Uterus (tissue), 2 donors: ENCODE data around the gene CD99.
"Not testable (repeated sequence)": the region's sequence is repeated elsewhere in the genome, so short reads cannot be mapped to it uniquely, and the experiment has no call there.

ENCODE experiments used
- POLR2A ChIP-seq, 2 donors: fragments of 450-650 bp; IDR thresholded peaks; one replicate each; pipeline ENCODE4 v1.6.1; 2016; ENCODE audit warnings: antibody characterized with exemption in 2 of 2, mild to moderate bottlenecking in 1 of 2, moderate library complexity in 1 of 2
- TF ChIP-seq, protein P1 (sequence below), 4 experiments: fragments of 200-600 bp in 2 of 4; fragments of 450-650 bp in 2 of 4; sonication (generic) in 2 of 4; IDR thresholded peaks; one replicate each; pipeline ENCODE4 v1.5.1; 2016 to 2019; ENCODE audit warnings: antibody characterized with exemption in 4 of 4, mild to moderate bottlenecking in 2 of 4, moderate library complexity in 1 of 4

DNA sequence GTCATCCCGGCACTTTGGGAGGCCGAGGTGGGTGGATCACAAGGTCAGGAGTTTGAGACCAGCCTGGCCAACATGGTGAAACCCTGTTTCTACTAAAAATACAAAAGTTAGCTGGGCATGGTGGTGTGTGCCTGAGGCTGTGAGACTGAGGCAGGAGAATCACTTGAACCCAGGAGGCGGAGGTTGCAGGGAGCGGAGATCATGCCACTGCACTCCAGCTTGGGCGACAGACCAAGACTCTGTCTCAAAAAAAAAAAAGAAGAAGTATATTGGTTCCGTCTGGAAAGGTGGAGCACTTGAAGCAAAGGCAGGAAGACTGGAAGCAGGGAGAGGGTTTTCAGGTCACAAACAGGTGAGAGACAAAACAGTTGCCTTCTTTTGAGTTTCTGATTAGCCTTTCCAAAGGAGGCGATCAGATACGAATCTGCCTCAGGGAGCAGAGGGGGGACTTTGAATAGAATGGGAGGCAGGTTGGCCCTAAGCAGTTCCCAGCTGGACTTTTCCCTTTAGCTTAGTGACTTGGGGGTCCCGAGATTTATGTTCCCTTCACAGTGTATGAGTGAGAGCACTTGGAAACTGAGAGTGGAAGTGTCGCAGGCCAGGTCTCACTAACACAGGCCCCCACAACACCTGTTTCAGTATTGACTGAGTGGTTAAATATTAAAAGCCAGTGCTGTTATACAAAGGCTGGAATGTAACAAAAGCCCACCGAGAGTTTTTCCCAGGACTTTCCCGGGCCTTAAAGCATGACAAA lies 89.6 kb downstream of the CD99 start:
- TF ChIP-seq, protein P1, sequence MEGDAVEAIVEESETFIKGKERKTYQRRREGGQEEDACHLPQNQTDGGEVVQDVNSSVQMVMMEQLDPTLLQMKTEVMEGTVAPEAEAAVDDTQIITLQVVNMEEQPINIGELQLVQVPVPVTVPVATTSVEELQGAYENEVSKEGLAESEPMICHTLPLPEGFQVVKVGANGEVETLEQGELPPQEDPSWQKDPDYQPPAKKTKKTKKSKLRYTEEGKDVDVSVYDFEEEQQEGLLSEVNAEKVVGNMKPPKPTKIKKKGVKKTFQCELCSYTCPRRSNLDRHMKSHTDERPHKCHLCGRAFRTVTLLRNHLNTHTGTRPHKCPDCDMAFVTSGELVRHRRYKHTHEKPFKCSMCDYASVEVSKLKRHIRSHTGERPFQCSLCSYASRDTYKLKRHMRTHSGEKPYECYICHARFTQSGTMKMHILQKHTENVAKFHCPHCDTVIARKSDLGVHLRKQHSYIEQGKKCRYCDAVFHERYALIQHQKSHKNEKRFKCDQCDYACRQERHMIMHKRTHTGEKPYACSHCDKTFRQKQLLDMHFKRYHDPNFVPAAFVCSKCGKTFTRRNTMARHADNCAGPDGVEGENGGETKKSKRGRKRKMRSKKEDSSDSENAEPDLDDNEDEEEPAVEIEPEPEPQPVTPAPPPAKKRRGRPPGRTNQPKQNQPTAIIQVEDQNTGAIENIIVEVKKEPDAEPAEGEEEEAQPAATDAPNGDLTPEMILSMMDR (IDR thresholded peaks at IDR 0.05), result not testable (repeated sequence)
- not testable (repeated sequence) for TF ChIP-seq POLR2A (IDR thresholded peaks at IDR 0.05)
